HT-29 (cell line): ENCODE measurements around the gene CDC14B. TPM values are rescaled to one million over a fixed set of nuclear protein-coding genes. Genes with fewer than 3 reads are reported as not detected.

Source experiments
- total RNA-seq: library from RNA; depleted of rRNA; stranded (reverse); fragments of >200 nt; shearing (Covaris generic); gene quantifications from 2 replicates; pipeline ENCODE4 v1.2.3, GENCODE V29; 2014; rRNA removed

Gene CDC14B
- total RNA-seq, 1 experiment from 2014 or later, result 11.7 TPM

Other genes with a start within 250 kb of the CDC14B start
- gene SLC35D2, start 236.1 kb downstream of the CDC14B start, total RNA-seq, result 25.0 and 25.2 TPM in 2 replicates
- gene ZNF367, start 201.5 kb downstream of the CDC14B start, total RNA-seq, result 18.7 and 22.0 TPM in 2 replicates
- 3.3 and 5.0 TPM in 2 replicates for gene HABP4, start 169.7 kb downstream of the CDC14B start, total RNA-seq
- 4.1 and 4.6 TPM in 2 replicates for gene PRXL2C, start 35.5 kb upstream of the CDC14B start, total RNA-seq
- 2.6 and 6.2 TPM in 2 replicates for gene ZNF510, start 158.2 kb upstream of the CDC14B start, total RNA-seq
- 2.6 and 11.1 TPM in 2 replicates for gene ZNF782, start 234.7 kb upstream of the CDC14B start, total RNA-seq